ENCODE measurements around the gene NPB.
A peak's percentile ranks its signal among the peaks of the same experiment; 100 is the strongest.

Gene NPB

DNA sequence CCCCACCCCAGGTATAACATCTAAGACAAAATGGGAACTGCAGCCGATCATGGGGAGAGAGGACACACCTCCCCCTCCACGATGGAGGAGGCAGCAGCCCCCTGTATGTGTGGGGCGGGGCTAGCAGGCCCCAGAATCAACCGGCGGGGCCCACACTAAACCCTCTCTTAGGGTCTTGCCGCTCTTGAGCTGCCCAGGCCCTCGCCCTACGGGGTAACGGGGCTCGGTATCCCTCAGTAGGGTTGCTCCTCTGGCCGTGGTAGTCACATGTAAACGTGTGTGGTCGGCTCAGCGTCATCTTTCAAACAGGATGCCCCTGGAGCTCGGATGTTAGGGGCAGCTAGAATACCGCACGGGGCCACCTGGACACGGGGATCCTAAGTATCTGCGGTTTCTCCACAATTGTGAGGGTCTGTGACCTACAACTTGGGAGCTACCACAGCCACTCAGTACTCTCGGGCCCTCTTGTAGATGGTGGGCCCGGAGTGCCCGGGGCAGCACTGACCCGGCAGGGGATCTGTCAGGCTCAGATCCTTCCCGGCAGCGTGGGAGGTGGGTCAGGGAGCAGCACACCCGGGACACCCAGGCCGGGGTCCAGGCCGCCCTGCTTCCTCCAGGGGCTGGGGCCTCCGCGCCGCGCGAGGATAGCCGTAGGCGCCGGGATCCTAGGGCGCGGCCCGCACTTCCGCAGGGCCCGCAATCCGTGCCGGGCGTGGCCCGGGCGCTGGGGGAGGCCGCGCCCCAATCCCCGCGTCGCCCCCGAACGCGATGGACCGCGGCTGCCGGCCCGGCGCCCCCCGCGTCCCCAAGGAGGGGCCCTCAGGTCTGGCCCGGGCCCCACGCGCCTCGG lies 31.7 kb upstream of the NPB start:
- no peak for DNase-seq

DNA sequence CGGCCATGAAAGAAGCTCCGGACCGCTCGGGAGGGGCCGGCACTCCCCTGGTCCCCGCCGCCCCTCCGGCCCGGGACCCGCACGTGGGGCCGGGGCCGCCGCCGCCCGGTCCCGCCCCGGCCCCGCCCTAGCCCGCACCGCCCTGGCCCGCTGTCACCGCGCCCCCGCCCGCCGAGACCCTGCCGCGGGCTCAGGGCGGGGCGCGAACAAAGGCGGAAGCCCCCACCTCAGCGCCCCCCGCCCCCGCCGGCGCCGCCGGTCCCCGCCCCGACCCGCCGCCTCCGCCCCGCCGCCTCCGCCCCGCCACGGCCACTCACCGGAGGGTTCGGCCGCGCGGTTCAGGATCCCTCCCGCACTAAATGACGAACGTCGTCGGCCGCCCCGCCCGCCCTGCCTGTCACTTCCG lies 31.1 kb upstream of the NPB start, which contains the start of gene ARHGDIA:
Gene ARHGDIA (minus strand): TSS at position 357 of the 406 bp plus-strand sequence. CDS start 1,407 bp downstream, outside the sequence.
- no peak for DNase-seq

DNA sequence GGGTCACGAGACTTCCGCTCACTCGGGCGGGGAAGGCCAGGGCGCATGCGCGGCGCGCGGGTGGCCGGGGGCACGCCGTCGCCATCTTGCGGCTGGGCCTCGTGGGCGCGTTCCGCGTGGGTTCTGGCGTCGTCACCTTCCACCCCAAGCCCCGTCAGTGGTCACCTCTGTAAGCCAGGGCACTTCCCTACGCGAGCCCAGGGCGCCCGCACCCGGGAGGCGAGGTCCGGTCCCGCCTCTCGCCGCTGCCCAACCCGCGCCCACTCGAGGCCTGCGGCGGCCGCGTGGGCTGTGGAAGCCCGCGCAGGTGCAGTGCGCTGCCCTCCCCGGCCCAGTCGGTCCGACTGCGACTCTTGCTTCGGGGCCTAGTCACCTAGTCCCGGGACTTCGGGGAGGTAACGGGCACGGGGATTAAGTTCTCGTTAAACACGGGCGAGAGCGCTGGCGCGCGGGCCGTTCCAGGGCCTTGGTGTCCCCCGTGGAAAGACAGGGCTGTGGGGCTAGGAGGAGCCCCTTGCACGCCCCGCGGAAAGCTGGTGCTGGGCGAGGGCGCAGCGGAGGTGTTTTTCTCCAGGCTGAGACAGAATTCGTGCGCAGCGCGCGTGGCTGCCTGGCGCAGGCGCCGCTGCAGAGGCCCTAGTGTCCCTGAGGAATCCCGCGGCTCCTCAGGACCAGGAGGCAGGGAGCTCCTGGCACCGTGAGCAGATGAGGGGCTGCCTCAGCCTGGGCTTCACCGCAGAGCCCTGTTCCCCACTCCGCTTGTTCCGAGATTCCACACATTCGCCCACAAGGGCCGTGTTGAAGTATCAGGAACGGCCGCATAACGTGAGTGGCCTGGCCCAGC lies 30.4 kb upstream of the NPB start:
- DNase-seq: peak; percentile 92

DNA sequence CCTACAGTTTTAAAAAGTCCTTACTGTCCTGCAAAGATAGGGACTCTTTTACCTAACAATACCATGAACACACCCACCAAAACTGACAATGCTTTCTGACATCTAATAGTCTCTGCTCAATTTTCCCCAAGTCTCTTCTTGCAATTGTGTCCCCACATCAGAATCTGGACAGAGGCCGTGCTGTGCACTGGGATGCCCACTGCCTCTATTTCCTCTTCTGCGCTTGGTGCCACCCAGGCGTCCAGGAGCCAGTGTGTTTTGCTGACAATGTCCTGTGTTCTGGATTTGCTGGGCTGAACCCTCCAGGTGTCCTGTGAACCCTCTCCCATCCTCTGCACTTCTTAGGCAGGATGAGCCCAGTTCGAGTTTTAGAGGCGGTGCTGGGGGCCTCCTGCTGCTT lies 24.5 kb upstream of the NPB start:
- no peak for DNase-seq

DNA sequence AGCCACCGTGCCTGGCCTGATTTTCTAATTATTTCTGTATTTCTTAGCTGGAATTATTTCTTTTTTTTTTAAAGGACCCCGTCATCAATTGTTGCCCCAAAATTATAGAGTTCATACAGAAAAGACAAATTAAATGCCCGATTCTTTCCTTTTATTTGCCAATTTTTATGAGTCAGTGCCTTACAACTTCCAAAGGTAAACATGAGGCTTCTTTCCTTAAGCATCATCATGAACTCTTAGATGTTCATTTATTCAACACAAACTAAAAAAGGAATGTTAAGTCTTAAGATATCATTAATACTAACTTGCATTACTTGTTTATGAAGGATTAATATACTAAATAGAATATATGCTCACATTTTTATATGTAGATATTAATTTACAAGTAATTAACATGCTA lies 23.7 kb upstream of the NPB start:
- DNase-seq: no peak

DNA sequence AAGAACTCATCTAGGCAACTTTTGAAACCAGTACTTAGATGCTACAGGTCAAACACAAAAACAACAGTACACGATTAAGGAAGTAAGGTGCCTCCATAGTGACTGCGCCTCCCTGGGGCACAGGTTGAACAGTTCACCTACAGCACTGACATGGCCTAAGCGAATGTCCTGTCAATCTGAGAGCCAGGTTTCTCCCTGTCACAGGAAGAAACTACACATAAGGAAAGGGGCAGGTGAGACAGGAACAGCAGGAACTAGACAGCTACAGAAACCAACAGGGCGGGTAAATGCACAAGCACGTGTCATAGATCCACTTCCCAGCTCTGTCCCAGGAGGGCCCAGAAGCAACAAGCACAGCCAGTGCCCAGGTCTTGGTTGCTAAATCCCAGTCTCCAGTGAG lies 22.9 kb upstream of the NPB start:
- DNase-seq: no peak

DNA sequence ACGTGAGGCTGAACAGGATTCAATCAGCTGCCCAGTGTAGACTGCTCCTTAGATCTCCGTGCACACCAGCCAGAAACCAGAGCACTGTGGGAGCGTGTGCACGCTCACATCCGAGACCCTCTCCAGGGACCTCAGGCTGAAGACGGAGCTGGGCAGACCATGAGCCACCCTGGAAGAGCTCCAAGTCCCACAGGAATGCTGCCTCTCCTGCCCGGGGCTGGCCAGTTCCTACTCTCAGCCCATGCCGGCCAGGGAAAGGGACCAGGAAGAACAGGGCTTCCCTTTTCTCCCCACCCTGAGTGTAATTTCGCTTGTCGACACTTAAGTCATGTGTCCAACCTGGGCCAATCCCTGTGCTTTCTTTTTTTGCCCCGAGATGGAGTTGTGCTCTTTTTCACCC lies 17.5 kb upstream of the NPB start:
- no peak for DNase-seq

DNA sequence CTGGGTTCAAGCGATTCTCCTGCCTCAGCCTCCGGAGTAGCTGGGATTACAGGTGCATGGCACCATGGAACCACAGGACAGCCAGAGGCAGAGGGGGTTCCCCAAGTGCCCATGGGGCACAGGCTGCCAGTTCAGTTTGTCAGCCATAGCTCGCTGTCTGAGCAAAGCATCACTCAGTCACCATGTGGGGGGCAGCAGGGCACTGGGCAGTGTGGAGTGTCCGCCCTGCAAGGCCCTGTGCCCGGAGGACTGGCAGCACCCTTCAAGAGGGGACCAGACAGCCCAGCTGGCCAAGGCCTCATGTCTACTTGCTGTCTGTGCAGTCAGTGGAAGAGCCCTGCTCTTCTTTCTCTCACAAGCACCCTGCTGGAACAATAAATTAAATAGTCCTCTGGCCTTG lies 17.1 kb upstream of the NPB start:
- DNase-seq: no peak

DNA sequence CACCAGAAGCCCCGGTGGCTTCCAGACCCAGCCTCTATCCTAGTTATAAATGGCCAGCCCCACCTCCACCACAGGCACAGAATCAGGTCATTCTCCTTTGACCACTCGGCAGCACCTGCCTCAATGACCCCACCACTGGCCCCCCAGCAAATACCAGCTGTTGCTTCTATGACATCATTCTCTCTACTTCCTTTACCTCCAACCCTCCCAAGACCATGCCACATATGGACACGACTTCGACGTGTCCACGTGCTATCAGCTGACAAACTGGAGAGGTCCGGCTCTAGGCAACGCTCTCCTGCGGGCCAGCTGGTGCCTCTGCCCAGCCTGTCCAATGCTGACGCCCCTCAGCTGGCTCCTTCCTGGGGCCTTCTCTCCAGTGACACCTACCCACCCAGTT lies 16.6 kb upstream of the NPB start:
- DNase-seq: no peak

DNA sequence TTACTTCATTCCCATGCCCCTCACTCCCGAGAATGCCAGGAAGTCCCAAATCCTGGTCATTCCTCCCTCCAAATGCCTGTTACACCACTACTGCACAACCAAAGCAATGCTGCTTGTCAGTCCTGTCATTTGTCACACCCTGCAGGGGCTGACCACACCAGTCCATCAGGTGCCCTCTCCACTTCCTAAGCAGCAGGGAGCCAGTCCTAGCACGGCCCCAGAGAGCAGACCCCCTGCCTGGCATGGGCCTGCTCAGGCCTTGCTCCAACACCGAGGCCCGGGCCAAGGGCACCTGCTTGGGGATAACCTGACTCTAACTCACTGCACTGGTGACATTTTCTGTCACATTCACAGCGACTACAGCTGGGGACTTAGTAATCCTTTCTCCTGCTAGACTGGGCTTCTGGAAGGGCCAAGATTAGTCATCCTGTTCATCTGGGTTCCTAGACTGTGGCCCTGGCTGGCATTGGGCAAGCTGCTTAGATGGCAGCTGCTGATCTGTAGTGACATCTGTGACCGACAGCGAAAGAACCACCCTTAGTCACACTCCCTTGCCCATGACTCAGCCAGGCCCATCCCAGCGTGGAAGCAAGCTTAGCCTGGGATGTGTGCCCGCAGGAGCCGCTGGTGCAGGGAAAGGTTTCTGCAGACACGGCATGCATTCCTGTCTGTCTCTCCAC lies 16.0 kb upstream of the NPB start:
- DNase-seq: no peak

DNA sequence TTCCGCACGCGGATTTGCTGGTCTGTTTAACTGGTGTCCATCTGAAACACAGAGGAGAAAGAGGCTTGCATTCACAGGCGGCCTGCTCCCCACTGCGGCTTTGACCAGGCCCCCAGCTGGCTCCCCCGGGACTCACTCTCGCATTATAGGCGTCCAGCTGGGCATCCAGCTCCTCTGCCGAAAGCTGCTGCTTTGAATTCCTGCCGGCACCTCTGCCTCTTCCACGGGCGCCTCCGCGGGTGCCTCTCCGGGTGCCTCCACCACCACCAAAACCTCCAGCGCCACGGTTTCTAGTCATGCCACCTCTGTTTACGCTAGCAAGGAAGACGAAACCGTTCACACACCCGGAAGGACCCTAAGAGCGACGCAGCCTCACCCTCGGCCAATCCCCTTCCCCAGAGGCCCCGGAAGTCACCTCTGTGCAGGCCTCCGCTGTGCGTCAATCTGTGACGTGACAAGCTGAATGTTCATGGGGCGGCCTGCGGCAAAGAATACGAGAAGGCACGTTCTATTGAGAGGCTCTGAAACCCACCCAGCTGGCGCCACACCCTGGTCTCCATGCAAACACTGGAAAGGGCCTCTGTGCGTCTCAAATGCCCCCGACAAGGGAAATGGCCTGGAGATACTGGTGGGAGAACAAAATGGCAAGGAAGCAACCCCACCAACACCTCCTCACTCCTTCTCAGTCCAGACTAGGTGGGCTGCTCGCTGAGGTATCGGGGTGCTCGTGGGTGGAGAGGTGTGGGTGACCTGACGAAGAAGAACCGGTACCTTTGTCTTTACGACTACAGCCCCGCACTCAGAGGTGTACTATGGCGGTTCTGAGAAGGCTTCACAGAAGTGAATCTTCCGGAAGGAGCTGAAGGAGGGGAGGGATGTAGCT lies 13.7 kb upstream of the NPB start:
- no peak for DNase-seq

DNA sequence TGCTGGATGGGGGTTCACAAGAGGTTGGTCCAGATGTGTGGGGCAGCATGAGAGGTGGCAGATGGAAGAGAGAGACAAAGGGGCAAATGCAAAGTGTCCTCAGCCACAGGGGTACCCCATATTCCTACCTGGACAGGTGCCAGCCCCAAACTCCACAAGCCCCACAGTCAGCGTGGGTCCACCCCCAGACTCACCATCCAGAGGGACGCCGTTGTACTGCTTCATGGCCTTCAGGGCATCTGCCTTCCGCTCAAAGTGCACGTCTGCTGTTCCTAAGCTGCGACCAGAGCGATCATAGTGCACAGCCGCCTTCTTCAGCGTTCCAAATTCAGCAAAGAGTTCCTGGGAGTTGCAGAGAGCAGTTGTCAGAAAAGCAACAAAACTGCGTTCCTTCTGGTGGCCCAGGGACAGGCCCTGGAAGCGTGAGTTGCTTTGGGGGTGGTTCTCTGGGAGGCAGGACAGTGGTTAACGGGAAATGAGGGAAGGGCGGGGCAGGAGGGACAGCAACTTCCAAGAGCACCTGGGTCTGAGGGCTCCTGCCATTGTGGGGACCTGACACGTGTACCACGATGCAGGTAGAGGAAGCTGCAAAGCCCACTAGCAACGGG lies 12.9 kb upstream of the NPB start:
- no peak for DNase-seq

DNA sequence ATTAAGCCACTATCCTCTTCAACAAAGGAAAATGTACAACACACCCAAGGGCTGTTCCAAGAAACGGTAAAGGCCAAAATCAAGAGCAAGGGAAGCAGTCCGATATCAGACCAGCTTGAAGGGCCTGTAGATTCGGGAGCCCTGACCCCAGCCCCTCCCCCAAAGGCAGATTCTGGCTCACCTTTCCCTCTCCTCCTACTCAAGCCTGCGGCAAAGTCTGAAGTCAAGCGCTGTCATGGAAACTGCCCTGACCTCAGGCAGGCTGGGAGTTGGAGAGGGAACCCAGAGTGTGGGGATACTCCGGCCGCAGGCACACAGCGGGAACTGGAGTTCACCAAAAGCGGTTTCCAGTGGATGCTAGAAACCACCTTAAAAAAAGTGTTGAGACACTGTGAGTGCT lies 12.4 kb upstream of the NPB start:
- DNase-seq: no peak

DNA sequence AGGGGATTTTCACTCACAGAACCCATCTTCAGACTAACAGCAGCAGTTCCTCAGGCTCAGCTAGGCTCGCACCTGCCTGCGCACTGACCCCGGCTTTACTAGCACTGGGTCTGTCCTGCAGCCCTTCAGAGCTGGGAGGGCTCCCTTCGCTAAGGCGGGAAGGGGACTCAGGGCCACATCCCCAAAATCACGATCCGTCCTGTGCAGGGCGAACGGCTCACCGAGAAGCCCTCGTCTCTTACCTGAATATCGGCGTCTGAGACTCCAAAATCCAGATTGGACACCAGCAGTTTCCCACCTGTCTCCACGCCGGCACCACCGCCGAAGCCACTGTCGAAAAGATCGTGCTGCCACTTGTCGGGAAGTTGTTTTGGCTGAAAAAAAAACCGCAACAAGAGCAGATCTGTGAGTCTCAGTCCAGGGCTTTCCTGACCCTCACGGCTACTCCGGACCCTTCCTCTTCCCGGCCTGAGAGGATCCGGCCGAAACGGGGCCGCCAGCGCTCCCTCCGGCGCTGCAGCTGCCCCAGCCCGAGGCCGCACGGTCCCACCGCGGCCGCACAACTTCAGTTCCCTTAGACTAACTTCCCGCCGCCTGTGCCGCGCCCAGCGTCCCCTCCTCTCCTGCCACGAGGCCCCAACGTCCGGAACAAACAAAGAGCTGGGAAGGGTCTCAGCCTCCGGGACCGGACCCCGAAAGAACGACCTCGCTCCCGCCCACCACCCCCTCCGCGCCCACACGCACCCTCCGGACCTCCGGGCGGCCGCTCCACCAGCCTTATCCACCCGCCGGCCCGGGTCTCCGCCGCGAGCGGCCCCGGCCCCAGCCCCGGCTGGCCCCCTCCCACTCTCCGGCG lies 11.4 kb upstream of the NPB start:
- DNase-seq: no peak

DNA sequence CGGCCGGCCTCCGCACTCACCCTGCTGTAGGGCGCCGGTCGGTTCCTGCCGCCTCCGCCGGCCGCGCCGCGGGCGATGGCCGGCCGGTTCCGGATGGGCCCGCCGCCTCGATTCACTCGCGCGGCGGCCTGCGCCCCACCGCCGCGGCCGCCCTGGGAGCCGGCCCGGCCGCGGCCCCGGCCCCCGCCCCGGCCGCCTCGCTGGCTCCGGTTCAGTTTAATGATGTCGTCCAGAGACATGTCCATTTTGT lies 10.8 kb upstream of the NPB start:
- no peak for DNase-seq

DNA sequence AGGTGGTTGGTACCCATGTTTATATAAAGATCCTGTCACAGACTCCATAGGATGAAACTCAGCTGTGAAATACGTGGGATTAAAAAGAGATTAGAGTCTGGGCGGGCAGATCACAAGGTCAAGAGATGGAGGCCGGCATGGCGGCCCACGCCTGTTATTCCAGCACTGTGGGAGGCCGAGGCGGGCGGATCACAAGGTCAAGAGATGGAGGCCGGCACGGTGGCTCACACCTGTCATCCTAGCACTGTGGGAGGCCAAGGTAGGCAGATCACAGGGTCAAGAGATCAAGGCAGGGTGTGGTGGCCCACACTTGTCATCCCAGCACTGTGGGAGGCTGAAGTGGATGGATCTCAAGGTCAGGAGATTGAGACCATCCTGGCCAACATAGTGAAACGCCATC lies 6.6 kb upstream of the NPB start:
- no peak for DNase-seq

DNA sequence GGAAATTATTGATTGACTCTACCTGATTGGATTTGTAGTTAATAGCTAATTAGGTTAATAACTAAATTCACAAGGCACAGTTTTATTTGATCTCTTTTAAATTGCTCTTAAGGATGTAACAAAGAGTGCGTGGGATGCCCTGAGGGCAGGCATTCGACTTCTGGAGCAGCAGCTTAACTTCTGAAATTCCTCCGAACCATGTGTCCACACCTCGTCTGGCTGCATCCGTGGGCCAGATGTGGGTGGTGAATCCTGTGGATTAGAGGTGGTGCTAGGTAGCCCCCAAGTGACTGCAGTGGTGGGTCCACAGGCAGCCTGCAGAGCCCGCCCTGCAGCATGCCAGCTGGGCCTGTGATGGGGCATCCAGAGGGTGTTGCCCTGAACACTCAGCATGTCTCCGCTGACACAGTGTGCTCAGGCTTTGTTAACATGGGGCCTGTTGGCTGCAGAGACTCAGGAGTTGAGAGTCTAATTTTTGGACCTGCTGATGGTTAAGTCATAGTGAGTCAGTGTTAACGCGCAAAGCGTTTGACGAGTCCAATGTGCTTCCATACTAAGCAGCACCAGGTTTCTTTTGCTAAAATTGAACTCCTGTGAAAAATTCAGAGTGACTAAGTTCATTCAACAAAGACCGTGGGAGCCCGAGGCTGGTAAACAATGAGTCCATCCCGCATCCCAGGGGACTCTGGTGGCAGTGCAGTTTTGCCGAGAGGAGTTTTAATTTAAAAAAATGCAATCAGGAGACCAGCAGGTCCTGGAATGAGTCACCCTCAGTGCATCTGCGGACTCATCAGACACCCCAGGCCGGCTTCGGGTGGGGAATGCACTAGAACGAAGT lies 3.8 kb upstream of the NPB start:
- DNase-seq: no peak

DNA sequence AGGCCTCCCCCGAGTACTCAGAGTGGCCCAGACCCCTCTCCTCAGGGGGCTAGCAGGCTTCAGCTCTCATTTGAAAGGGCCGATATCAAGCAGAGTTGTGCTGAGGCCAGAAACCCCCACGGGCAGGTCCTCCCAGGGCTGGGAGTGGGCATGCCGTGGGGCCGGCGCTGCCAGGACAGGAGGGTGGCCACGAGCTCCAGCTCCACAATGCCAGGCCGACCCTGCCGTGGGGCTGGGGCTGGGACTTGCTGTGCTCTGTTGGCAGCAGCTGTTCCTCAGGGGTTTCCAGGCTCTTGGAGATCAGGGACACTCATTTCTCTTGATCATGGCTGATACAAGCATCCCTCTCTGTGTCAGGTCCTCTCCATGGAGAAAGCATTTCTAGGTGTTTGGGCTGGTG lies 3.2 kb upstream of the NPB start:
- no peak for DNase-seq

DNA sequence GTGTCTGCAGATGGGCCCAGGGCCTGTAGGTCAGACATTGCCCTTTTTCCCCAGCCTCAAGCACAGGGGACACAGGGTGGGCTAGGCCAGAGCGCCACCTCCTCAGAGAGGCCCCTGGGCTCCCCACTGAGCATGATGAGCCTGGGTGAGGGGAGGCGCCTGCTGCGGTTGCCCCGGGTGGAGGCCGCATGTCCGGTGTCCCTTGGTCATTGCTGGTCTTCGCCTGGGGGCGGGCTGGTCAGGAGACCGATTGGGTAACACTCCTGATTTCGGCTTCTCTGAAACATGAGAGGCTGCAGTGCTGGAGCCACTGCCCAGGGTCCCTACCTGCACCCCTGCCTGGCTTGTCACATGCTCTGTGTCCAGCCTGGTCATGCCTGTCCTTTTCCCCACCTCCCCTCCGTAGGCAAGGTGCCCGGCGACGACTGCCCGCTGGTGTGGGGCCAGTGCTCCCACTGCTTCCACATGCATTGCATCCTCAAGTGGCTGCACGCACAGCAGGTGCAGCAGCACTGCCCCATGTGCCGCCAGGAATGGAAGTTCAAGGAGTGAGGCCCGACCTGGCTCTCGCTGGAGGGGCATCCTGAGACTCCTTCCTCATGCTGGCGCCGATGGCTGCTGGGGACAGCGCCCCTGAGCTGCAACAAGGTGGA lies 2.4 kb upstream of the NPB start:
- DNase-seq: no peak

Measured in stimulated activated naive CD4-positive, alpha-beta T cell treated with Interleukin-2 at 50 U/mL for 16 hours (primary cell).